Superior temporal gyrus (tissue), 1 donor: ENCODE measurements around the gene PRM1.
A peak's percentile ranks its signal among the peaks of the same experiment; 100 is the strongest.
"Not testable (repeated sequence)": the region's sequence is repeated elsewhere in the genome, so short reads cannot be mapped to it uniquely, and the experiment has no call there.

ENCODE experiments used
- DNase-seq: peaks from one replicate; pipeline ENCODE4 v3.0.0-alpha.2; 2016; ENCODE audit errors: extremely low spot score

Gene PRM1

GRCh38 chr16:11298143-11298900 lies 17.2 kb upstream of the PRM1 start:
- DNase-seq: no peak

- peak; percentile 64 for DNase-seq
These were observed 16.5 kb upstream of the PRM1 start for GRCh38 chr16:11297492-11298142.

- DNase-seq: no peak
These were observed 15.8 kb upstream of the PRM1 start for GRCh38 chr16:11296706-11297491.

- no peak for DNase-seq
These were observed 15.2 kb upstream of the PRM1 start for GRCh38 chr16:11296351-11296705.

- no peak for DNase-seq
These were observed 14.5 kb upstream of the PRM1 start for GRCh38 chr16:11295672-11296071.

GRCh38 chr16:11292076-11292748 lies 11.1 kb upstream of the PRM1 start:
- DNase-seq: no peak

- no peak for DNase-seq
These were observed 10.1 kb upstream of the PRM1 start for GRCh38 chr16:11291091-11291703.

- DNase-seq: no peak
These were observed 9.2 kb upstream of the PRM1 start for GRCh38 chr16:11290102-11290893.

- not testable (repeated sequence) for DNase-seq
These were observed 8.6 kb upstream of the PRM1 start for GRCh38 chr16:11289696-11290095.

- no peak for DNase-seq
These were observed 8.1 kb upstream of the PRM1 start for GRCh38 chr16:11289202-11289601.

- no peak for DNase-seq
These were observed 4.7 kb upstream of the PRM1 start for GRCh38 chr16:11285842-11286241.

- DNase-seq: no peak
These were observed 2.7 kb upstream of the PRM1 start for GRCh38 chr16:11283820-11284248.

- no peak for DNase-seq
These were observed 2.2 kb downstream of the PRM1 start for GRCh38 chr16:11278681-11279628.

- DNase-seq: no peak
These were observed 3.4 kb downstream of the PRM1 start for GRCh38 chr16:11277607-11278337.

GRCh38 chr16:11276896-11277593 lies 4.1 kb downstream of the PRM1 start:
- DNase-seq: no peak

- no peak for DNase-seq
These were observed 4.8 kb downstream of the PRM1 start, which contains the start of gene PRM2 for GRCh38 chr16:11276143-11276895. TSS of gene PRM2 (minus strand) at chr16:11276480. CDS start at chr16:11276370, 110 bp downstream.

GRCh38 chr16:11274964-11275363 lies 6.2 kb downstream of the PRM1 start:
- no peak for DNase-seq
